Upper lobe of left lung (tissue), 6 donors: Measurements from ENCODE around the gene IL17RB. TPM values are rescaled to one million over a fixed set of nuclear protein-coding genes. Genes with fewer than 3 reads are reported as not detected.

ENCODE experiments used
- ATAC-seq, 2 donors: fragments of 200-7000 bp; cut with Tn5 transposase; one replicate each; pipeline ENCODE4 v1.9.1; 2022; ENCODE audit warnings: mild to moderate bottlenecking in 2 of 2, moderate library complexity in 2 of 2; ENCODE audit not compliant: low FRiP score in 2 of 2
- DNase-seq, 2 donors: peaks; one replicate each; pipeline ENCODE4 v3.0.0-alpha.2; 2019 to 2020
- H3K27ac ChIP-seq, 4 donors: fragments of 200-600 bp; sonication (generic); one replicate each; pipeline ENCODE4 v1.5.1; 2016 to 2019
- H3K27me3 ChIP-seq, 4 donors: fragments of 200-600 bp; sonication (generic); one replicate each; pipeline ENCODE4 v1.5.1; 2017 to 2019
- H3K36me3 ChIP-seq, 4 donors: fragments of 200-600 bp; sonication (generic); one replicate each; pipeline ENCODE4 v1.5.1; 2016 to 2019
- H3K4me1 ChIP-seq, 4 donors: fragments of 200-600 bp; sonication (generic); one replicate each; pipeline ENCODE4 v1.5.1; 2018 to 2019
- H3K4me3 ChIP-seq, 4 donors: fragments of 200-600 bp; sonication (generic); one replicate each; pipeline ENCODE4 v1.5.1; 2017 to 2019; ENCODE audit warnings: mild to moderate bottlenecking in 2 of 4, moderate library complexity in 1 of 4
- H3K9me3 ChIP-seq, 4 donors: fragments of 200-600 bp; sonication (generic); one replicate each; pipeline ENCODE4 v1.5.1; 2018 to 2019
- CTCF ChIP-seq, 6 experiments: fragments of 450-650 bp in 4 of 6; fragments of 200-600 bp in 2 of 6; sonication (generic) in 2 of 6; IDR thresholded peaks; one replicate each; pipeline ENCODE4 v1.5.1; 2016 to 2019; ENCODE audit warnings: antibody characterized with exemption in 6 of 6
- EP300 ChIP-seq, 4 donors: sonication (generic); formaldehyde crosslinking; IDR thresholded peaks; one replicate each; pipeline ENCODE4 v1.5.1; 2017; ENCODE audit warnings: antibody characterized with exemption in 4 of 4, control low read depth in 2 of 4
- POLR2A ChIP-seq, 4 donors: fragments of 450-650 bp; IDR thresholded peaks; one replicate each; pipeline ENCODE4 v1.5.1; 2016 to 2017; ENCODE audit warnings: antibody characterized with exemption in 4 of 4, mild to moderate bottlenecking in 2 of 4
- POLR2AphosphoS5 ChIP-seq, 2 donors: sonication (generic); formaldehyde crosslinking; IDR thresholded peaks; one replicate each; pipeline ENCODE4 v1.5.1; 2017; ENCODE audit warnings: antibody characterized with exemption in 2 of 2
- WGBS, 2 donors: methylation state at CpG; one replicate each; pipeline ENCODE4 v1.1.5; 2017 to 2018; 5-methylcytosine and 5-hydroxymethylcytosine counted together
- total RNA-seq, 6 donors: library from RNA; depleted of rRNA in 4 of 6; stranded (reverse); fragments of >200 nt in 4 of 6; gene quantifications; one replicate each; pipeline versions ENCODE4 v1.1.0 to v1.2.1, GENCODE V29; 2016 to 2021
- donor health status: DM: no; HTN: no; CAD: no; lungs with moderate emphysema.
- donor health status: DM: no; HTN: yes; CAD: no; lungs with severe emphysema.

The IL17RB gene
- total RNA-seq, 6 donors from 2014 or later = 3.1 to 15.6 (median 6.3) TPM

- 74 to 76% methylated on average over 14 of the region's 14 CpGs for WGBS, 2 donors
- Histone ChIP-seq H3K27ac (peak overlapping the region in 1 of 4 donors; percentile 11), H3K27me3 (no peaks in the 10 kb centered on the region), H3K9me3 (no peaks in the 10 kb centered on the region), H3K4me1 (no peaks in the 10 kb centered on the region), H3K4me3 (no peak overlapping the region), H3K36me3 (peaks cover 0 to 6% (median 0%) of the 10 kb centered on the region in 4 donors)
- ATAC-seq = peak in 1 of 2 donors; percentile 45
- DNase-seq = no peak
- no peak for TF ChIP-seq POLR2AphosphoS5 (IDR thresholded peaks at IDR 0.05)
Observed at GRCh38 chr3:53804697-53805462, 41.5 kb upstream of the IL17RB start.

GRCh38 chr3:53805463-53806159 lies 40.8 kb upstream of the IL17RB start:
- H3K27ac ChIP-seq = peak overlapping the region in 1 of 4 donors; percentile 11
- ATAC-seq = no peak
- TF ChIP-seq POLR2AphosphoS5 (IDR thresholded peaks at IDR 0.05) (no peak), EP300 (IDR thresholded peaks at IDR 0.05) (no peak), CTCF (IDR thresholded peaks at IDR 0.05) (no peak)
- no peak overlapping the region for H3K4me3 ChIP-seq
- H3K36me3 ChIP-seq = peaks cover 0 to 6% (median 0%) of the 10 kb centered on the region in 4 donors
- WGBS, 2 donors = 74 to 87% methylated on average over 3 to 4 of the region's 4 CpGs
- H3K27me3 ChIP-seq = no peaks in the 10 kb centered on the region
- H3K4me1 ChIP-seq = no peaks in the 10 kb centered on the region
- DNase-seq = no peak
- H3K9me3 ChIP-seq = no peaks in the 10 kb centered on the region

- no peak for DNase-seq
- Histone ChIP-seq H3K9me3 (no peaks in the 10 kb centered on the region), H3K4me1 (no peaks in the 10 kb centered on the region), H3K4me3 (no peak overlapping the region), H3K27ac (no peak overlapping the region), H3K27me3 (no peaks in the 10 kb centered on the region), H3K36me3 (peaks cover 0 to 3% (median 0%) of the 10 kb centered on the region in 4 donors)
- no peak for TF ChIP-seq CTCF (IDR thresholded peaks at IDR 0.05)
- TF ChIP-seq POLR2A (IDR thresholded peaks at IDR 0.05) = no peak
- TF ChIP-seq POLR2AphosphoS5 (IDR thresholded peaks at IDR 0.05) = no peak
- no peak for ATAC-seq
- WGBS, 2 donors = 78 to 79% methylated on average over 10 of the region's 10 CpGs
Observed at GRCh38 chr3:53806182-53807116, 39.9 kb upstream of the IL17RB start.

GRCh38 chr3:53807117-53807810 lies 39.1 kb upstream of the IL17RB start:
- TF ChIP-seq POLR2AphosphoS5 (IDR thresholded peaks at IDR 0.05) = no peak
- no peak for TF ChIP-seq CTCF (IDR thresholded peaks at IDR 0.05)
- TF ChIP-seq POLR2A (IDR thresholded peaks at IDR 0.05) = no peak
- TF ChIP-seq EP300 (IDR thresholded peaks at IDR 0.05) = no peak
- Histone ChIP-seq H3K4me1 (no peaks in the 10 kb centered on the region), H3K36me3 (peaks cover 0 to 3% (median 0%) of the 10 kb centered on the region in 4 donors), H3K27ac (no peak overlapping the region), H3K27me3 (no peaks in the 10 kb centered on the region), H3K4me3 (no peak overlapping the region), H3K9me3 (no peaks in the 10 kb centered on the region)
- ATAC-seq (no peak), DNase-seq (no peak)
- 73 to 89% methylated on average over 10 to 15 of the region's 15 CpGs for WGBS, 2 donors
